H1 (cell line): Measurements from ENCODE around the gene TTBK1.
A peak's percentile ranks its signal among the peaks of the same experiment; 100 is the strongest.

Experiments
- CTBP2 ChIP-seq: IDR thresholded peaks from 2 replicates; pipeline ENCODE4 v1.7.0; 2011; ENCODE audit warnings: borderline replicate concordance, mild to moderate bottlenecking, moderate library complexity, mixed read lengths, low read length; ENCODE audit not compliant: insufficient read depth, insufficient read length
- EGR1 ChIP-seq: IDR thresholded peaks from 2 replicates; pipeline ENCODE4 v1.6.1; 2011; ENCODE audit warnings: low read depth, low read length, borderline replicate concordance
- EP300 ChIP-seq, 2 experiments: IDR thresholded peaks; 1 replicate in 1 of 2; 2 replicates in 1 of 2; pipeline ENCODE4 v1.6.1; 2011 to 2012; ENCODE audit warnings: low read depth in 2 of 2, low read length in 2 of 2, mild to moderate bottlenecking in 2 of 2, borderline replicate concordance in 1 of 2, inconsistent platforms in 1 of 2, moderate library complexity in 1 of 2
- POLR2A ChIP-seq, 2 experiments: IDR thresholded peaks; 1 replicate in 1 of 2; 2 replicates in 1 of 2; pipeline ENCODE4 v1.6.1; 2011; ENCODE audit warnings: low read depth in 2 of 2, low read length in 2 of 2, mild to moderate bottlenecking in 2 of 2; ENCODE audit errors: control extremely low read depth in 1 of 2
- POLR2AphosphoS5 ChIP-seq: IDR thresholded peaks from 2 replicates; pipeline ENCODE4 v1.6.1; 2011; ENCODE audit warnings: low read depth, low read length
- RAD21 ChIP-seq, 2 experiments: IDR thresholded peaks in 1 of 2; conservative IDR thresholded peaks in 1 of 2; 2 replicates each; pipeline ENCODE4 v1.6.1; 2011; ENCODE audit warnings: low read depth in 2 of 2, low read length in 2 of 2, improper control_type of control experiment in 1 of 2, inconsistent platforms in 1 of 2, mild to moderate bottlenecking in 1 of 2, moderate library complexity in 1 of 2
- RFX5 ChIP-seq: IDR thresholded peaks from 2 replicates; pipeline ENCODE4 v1.6.1; 2011; ENCODE audit warnings: low read depth, low read length, improper control_type of control experiment, borderline replicate concordance
- RNF2 ChIP-seq: fragments of 200-900, 300-1000 bp; sonication (generic); IDR thresholded peaks from 2 replicates; pipeline ENCODE4 v1.7.1; 2016; ENCODE audit warnings: borderline replicate concordance, low read depth, mild to moderate bottlenecking, antibody characterized with exemption, low read length; ENCODE audit not compliant: poor library complexity, severe bottlenecking; ENCODE audit errors: missing control alignments
- SIRT6 ChIP-seq: IDR thresholded peaks from one replicate; pipeline ENCODE4 v1.7.1; 2012; ENCODE audit warnings: low read length, inconsistent platforms
- SP1 ChIP-seq: IDR thresholded peaks from 2 replicates; pipeline ENCODE4 v1.6.1; 2011; ENCODE audit warnings: low read depth, low read length
- TAF1 ChIP-seq: IDR thresholded peaks from 2 replicates; pipeline ENCODE4 v1.6.1; 2011; ENCODE audit warnings: mild to moderate bottlenecking, low read depth, low read length
- USF2 ChIP-seq: IDR thresholded peaks from 2 replicates; pipeline ENCODE4 v1.6.1; 2011; ENCODE audit warnings: low read length, improper control_type of control experiment
- TF ChIP-seq, protein P1 (sequence below), 3 experiments: IDR thresholded peaks; 1 replicate in 2 of 3; 2 replicates in 1 of 3; pipeline versions ENCODE4 v1.5.1 to v1.6.1; 2011; ENCODE audit warnings: low read length in 3 of 3, mild to moderate bottlenecking in 3 of 3, inconsistent platforms in 2 of 3, low read depth in 1 of 3, moderate library complexity in 1 of 3; ENCODE audit not compliant: insufficient read depth in 1 of 3; ENCODE audit errors: control extremely low read depth in 1 of 3

GRCh38 chr6:43228951-43229802 is 14.1 kb upstream of the TTBK1 start, which contains the start of gene DNPH1:
- 0 out of 2 replicates have a peak, but pooled peaks have one; percentile 56 for TF ChIP-seq POLR2AphosphoS5
- TF ChIP-seq, protein P1, sequence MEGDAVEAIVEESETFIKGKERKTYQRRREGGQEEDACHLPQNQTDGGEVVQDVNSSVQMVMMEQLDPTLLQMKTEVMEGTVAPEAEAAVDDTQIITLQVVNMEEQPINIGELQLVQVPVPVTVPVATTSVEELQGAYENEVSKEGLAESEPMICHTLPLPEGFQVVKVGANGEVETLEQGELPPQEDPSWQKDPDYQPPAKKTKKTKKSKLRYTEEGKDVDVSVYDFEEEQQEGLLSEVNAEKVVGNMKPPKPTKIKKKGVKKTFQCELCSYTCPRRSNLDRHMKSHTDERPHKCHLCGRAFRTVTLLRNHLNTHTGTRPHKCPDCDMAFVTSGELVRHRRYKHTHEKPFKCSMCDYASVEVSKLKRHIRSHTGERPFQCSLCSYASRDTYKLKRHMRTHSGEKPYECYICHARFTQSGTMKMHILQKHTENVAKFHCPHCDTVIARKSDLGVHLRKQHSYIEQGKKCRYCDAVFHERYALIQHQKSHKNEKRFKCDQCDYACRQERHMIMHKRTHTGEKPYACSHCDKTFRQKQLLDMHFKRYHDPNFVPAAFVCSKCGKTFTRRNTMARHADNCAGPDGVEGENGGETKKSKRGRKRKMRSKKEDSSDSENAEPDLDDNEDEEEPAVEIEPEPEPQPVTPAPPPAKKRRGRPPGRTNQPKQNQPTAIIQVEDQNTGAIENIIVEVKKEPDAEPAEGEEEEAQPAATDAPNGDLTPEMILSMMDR (IDR thresholded peaks at IDR 0.05; ENCODE audit: control extremely low read depth in 1 of 3, insufficient read depth in 1 of 3, low read depth in 1 of 3, low read length in 3 of 3): peak in 2 of 3 experiments; percentile 81 to 83; a peak in 3 of 4 replicates
- TF ChIP-seq RFX5: no peak
- no peak for TF ChIP-seq EGR1
- TF ChIP-seq RAD21 (IDR thresholded peaks at IDR 0.05 in 1 of 2, conservative IDR thresholded peaks at IDR 0.05 in 1 of 2; ENCODE audit: low read depth in 2 of 2, low read length in 2 of 2): peak; percentile 41 to 64
- TF ChIP-seq CTBP2: no peak
- TF ChIP-seq POLR2A (IDR thresholded peaks at IDR 0.05; ENCODE audit: control extremely low read depth in 1 of 2, low read depth in 2 of 2, low read length in 2 of 2): peak in 1 of 2 experiments; percentile 84; a peak in 2 of 3 replicates
- peak in 1 of 2 experiments; percentile 31; a peak in 1 of 3 replicates for TF ChIP-seq EP300 (IDR thresholded peaks at IDR 0.05; ENCODE audit: borderline replicate concordance in 1 of 2, low read depth in 2 of 2, low read length in 2 of 2)
- peak; percentile 44 for TF ChIP-seq RNF2
- TF ChIP-seq TAF1: peak; percentile 81
- TF ChIP-seq SP1: no peak
- TF ChIP-seq USF2: peak; percentile 96
- no peak for TF ChIP-seq SIRT6
